Activated naive CD4-positive, alpha-beta T cell treated with Interleukin-2 at 50 U/mL for 16 hours (primary cell): ENCODE data around the gene NOXO1.
"Not testable (repeated sequence)": the region's sequence is repeated elsewhere in the genome, so short reads cannot be mapped to it uniquely, and the experiment has no call there.

Source experiments
- DNase-seq: peaks from one replicate; pipeline ENCODE4 v3.0.0-alpha.2; 2020

Gene NOXO1

GRCh38 chr16:1981398-1981836, at the start of gene NOXO1:
NOXO1 (minus strand) TSS chr16:1981469; CDS start chr16:1981179, 290 bp downstream.
- DNase-seq: no peak

- no peak for DNase-seq
Measured at GRCh38 chr16:2030036-2030435, 48.8 kb upstream of the NOXO1 start.

GRCh38 chr16:2029350-2029749, 48.1 kb upstream of the NOXO1 start:
- DNase-seq: no peak

GRCh38 chr16:2028620-2029220, 47.5 kb upstream of the NOXO1 start:
- no peak for DNase-seq

- no peak for DNase-seq
Measured at GRCh38 chr16:2028146-2028545, 46.9 kb upstream of the NOXO1 start.

GRCh38 chr16:2027024-2028010, 46.0 kb upstream of the NOXO1 start:
- peak; percentile 30 for DNase-seq

- DNase-seq: peak; percentile 20
Measured at GRCh38 chr16:2026461-2027023, 45.3 kb upstream of the NOXO1 start, which contains the start of gene NHERF2. NHERF2 (plus strand) TSS chr16:2026902; CDS start chr16:2027006, 104 bp downstream.

- no peak for DNase-seq
Measured at GRCh38 chr16:2025878-2026460, 44.7 kb upstream of the NOXO1 start.

GRCh38 chr16:2025251-2025650, 44.0 kb upstream of the NOXO1 start:
- DNase-seq: no peak

GRCh38 chr16:2024032-2024420, 42.8 kb upstream of the NOXO1 start:
- no peak for DNase-seq

GRCh38 chr16:2023092-2024031, 42.1 kb upstream of the NOXO1 start:
- peak; percentile 95 for DNase-seq

GRCh38 chr16:2022723-2023091, 41.4 kb upstream of the NOXO1 start:
- DNase-seq: peak; percentile 30

- no peak for DNase-seq
Measured at GRCh38 chr16:2019921-2020831, 38.9 kb upstream of the NOXO1 start.

GRCh38 chr16:2019518-2019920, 38.2 kb upstream of the NOXO1 start, which contains the start of gene NPW:
NPW (plus strand) TSS chr16:2019785.
- peak; percentile 38 for DNase-seq

GRCh38 chr16:2016407-2016922, 35.2 kb upstream of the NOXO1 start:
- DNase-seq: peak; percentile 16

- no peak for DNase-seq
Measured at GRCh38 chr16:2015947-2016208, 34.6 kb upstream of the NOXO1 start.

GRCh38 chr16:2015117-2015946, 34.1 kb upstream of the NOXO1 start:
- DNase-seq: no peak

GRCh38 chr16:2013527-2013926, 32.3 kb upstream of the NOXO1 start:
- DNase-seq: no peak

- not testable (repeated sequence) for DNase-seq
Measured at GRCh38 chr16:2011726-2012125, 30.5 kb upstream of the NOXO1 start.
